DOHH2 (cell line): ENCODE results near the gene RORB.

ENCODE experiments used
- EZH2phosphoT487 ChIP-seq: fragments of 200-600 bp; sonication (generic); IDR thresholded peaks from 2 replicates; pipeline ENCODE4 v1.6.1; 2017; ENCODE audit warnings: borderline replicate concordance, mild to moderate bottlenecking, antibody characterized with exemption, low read length, moderate library complexity, mixed read lengths
- TF ChIP-seq, protein P1 (sequence below): fragments of 200-600 bp; sonication (generic); IDR thresholded peaks from one replicate; pipeline ENCODE4 v1.5.1; 2014; ENCODE audit warnings: antibody characterized with exemption, mild to moderate bottlenecking, low read depth, low read length; ENCODE audit not compliant: poor library complexity, severe bottlenecking

- TF ChIP-seq, protein P1, sequence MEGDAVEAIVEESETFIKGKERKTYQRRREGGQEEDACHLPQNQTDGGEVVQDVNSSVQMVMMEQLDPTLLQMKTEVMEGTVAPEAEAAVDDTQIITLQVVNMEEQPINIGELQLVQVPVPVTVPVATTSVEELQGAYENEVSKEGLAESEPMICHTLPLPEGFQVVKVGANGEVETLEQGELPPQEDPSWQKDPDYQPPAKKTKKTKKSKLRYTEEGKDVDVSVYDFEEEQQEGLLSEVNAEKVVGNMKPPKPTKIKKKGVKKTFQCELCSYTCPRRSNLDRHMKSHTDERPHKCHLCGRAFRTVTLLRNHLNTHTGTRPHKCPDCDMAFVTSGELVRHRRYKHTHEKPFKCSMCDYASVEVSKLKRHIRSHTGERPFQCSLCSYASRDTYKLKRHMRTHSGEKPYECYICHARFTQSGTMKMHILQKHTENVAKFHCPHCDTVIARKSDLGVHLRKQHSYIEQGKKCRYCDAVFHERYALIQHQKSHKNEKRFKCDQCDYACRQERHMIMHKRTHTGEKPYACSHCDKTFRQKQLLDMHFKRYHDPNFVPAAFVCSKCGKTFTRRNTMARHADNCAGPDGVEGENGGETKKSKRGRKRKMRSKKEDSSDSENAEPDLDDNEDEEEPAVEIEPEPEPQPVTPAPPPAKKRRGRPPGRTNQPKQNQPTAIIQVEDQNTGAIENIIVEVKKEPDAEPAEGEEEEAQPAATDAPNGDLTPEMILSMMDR, result no peak
- TF ChIP-seq EZH2phosphoT487, result no peak
These were observed 36.1 kb downstream of the RORB start for GRCh38 chr9:74533253-74533652.
